GM11168 (cell line): ENCODE data around the gene SET.
"Not testable (repeated sequence)": the region's sequence is repeated elsewhere in the genome, so short reads cannot be mapped to it uniquely, and the experiment has no call there.

Experiments used
- in situ Hi-C: fragments of 300-500 bp; cut with MboI; formaldehyde crosslinking; loops from one replicate; pipeline ENCODE4 v1.12.0; 2022; ENCODE audit warnings: low sequenced_read_pairs; ENCODE audit not compliant: unreplicated experiment

SET gene

GRCh38 chr9:128685636-128686489, 3.2 kb upstream of the SET start:
- in situ Hi-C loops, result no loop called here

GRCh38 chr9:128687453-128687852, 1.6 kb upstream of the SET start:
- in situ Hi-C loops, result no loop called here

GRCh38 chr9:128689293-128689774, 312 bp downstream of the SET start:
- in situ Hi-C loops, result no loop called here

GRCh38 chr9:128689820-128690683, 1.0 kb downstream of the SET start:
- in situ Hi-C loops, result no loop called here

- in situ Hi-C loops, result no loop called here
Measured at GRCh38 chr9:128690684-128691034, 1.6 kb downstream of the SET start.

- in situ Hi-C loops, result not testable (repeated sequence)
Measured at GRCh38 chr9:128693738-128694137, 4.7 kb downstream of the SET start.

- in situ Hi-C loops, result no loop called here
Measured at GRCh38 chr9:128694344-128694743, 5.3 kb downstream of the SET start.

- in situ Hi-C loops, result no loop called here
Measured at GRCh38 chr9:128696923-128697707, 8.1 kb downstream of the SET start.

GRCh38 chr9:128699096-128699795, 10.2 kb downstream of the SET start:
- in situ Hi-C loops, result not testable (repeated sequence)

- in situ Hi-C loops, result no loop called here
Measured at GRCh38 chr9:128701227-128701854, 12.3 kb downstream of the SET start.

GRCh38 chr9:128702445-128702948, 13.5 kb downstream of the SET start, which contains the start of gene PKN3:
Gene PKN3, plus strand, starts transcription at chr9:128702503. Its CDS starts 413 bp downstream, at chr9:128702916.
- in situ Hi-C loops, result no loop called here

GRCh38 chr9:128702949-128703615, 14.1 kb downstream of the SET start:
- in situ Hi-C loops, result no loop called here

GRCh38 chr9:128703616-128704355, 14.8 kb downstream of the SET start:
- in situ Hi-C loops, result no loop called here

- in situ Hi-C loops, result no loop called here
Measured at GRCh38 chr9:128704356-128704670, 15.3 kb downstream of the SET start.

GRCh38 chr9:128705051-128705965, 16.3 kb downstream of the SET start:
- in situ Hi-C loops, result no loop called here

GRCh38 chr9:128706045-128706444, 17.0 kb downstream of the SET start:
- in situ Hi-C loops, result no loop called here
